HEK293 (cell line): ENCODE measurements around the gene CXorf38.

Experiments
- TCF7L2 ChIP-seq: IDR thresholded peaks from 2 replicates; pipeline ENCODE4 v1.6.1; 2011; ENCODE audit warnings: low read depth, mild to moderate bottlenecking, inconsistent platforms, low read length, moderate library complexity, borderline replicate concordance
- ZNF223 ChIP-seq: fragments of 450-650 bp; formaldehyde crosslinking; IDR thresholded peaks from 2 replicates; pipeline ENCODE4 v1.5.1; 2016; ENCODE audit warnings: missing biosample characterization, missing genetic modification characterization
- ZNF23 ChIP-seq: fragments of 450-650 bp; formaldehyde crosslinking; IDR thresholded peaks from 2 replicates; pipeline ENCODE4 v1.5.1; 2016; ENCODE audit warnings: missing biosample characterization, missing genetic modification characterization, borderline replicate concordance
- ZNF837 ChIP-seq: fragments of 450-650 bp; formaldehyde crosslinking; IDR thresholded peaks from 2 replicates; pipeline ENCODE4 v1.5.1; 2016; ENCODE audit warnings: missing biosample characterization, missing genetic modification characterization
- ZNF843 ChIP-seq: fragments of 450-650 bp; formaldehyde crosslinking; IDR thresholded peaks from 2 replicates; pipeline ENCODE4 v1.5.1; 2016; ENCODE audit warnings: missing biosample characterization, missing genetic modification characterization
- TF ChIP-seq, protein P1 (sequence below): fragments of 450-650 bp; formaldehyde crosslinking; IDR thresholded peaks from 2 replicates; pipeline ENCODE4 v1.5.1; 2017; ENCODE audit warnings: missing biosample characterization, missing genetic modification characterization
- TF ChIP-seq, protein P2 (sequence below): fragments of 450-650 bp; formaldehyde crosslinking; IDR thresholded peaks from 2 replicates; pipeline ENCODE4 v1.5.1; 2016; ENCODE audit warnings: missing biosample characterization, missing genetic modification characterization
- TF ChIP-seq, protein P3 (sequence below): fragments of 450-650 bp; formaldehyde crosslinking; IDR thresholded peaks from 2 replicates; pipeline ENCODE4 v1.5.1; 2016; ENCODE audit warnings: missing biosample characterization, missing genetic modification characterization, low read depth

GRCh38 chrX:40644176-40644575, 3.2 kb downstream of the CXorf38 start:
- TF ChIP-seq ZNF223 (tag by site-specific recombination): no peak
- TF ChIP-seq ZNF23 (tag by site-specific recombination): no peak
- TF ChIP-seq, protein P1, sequence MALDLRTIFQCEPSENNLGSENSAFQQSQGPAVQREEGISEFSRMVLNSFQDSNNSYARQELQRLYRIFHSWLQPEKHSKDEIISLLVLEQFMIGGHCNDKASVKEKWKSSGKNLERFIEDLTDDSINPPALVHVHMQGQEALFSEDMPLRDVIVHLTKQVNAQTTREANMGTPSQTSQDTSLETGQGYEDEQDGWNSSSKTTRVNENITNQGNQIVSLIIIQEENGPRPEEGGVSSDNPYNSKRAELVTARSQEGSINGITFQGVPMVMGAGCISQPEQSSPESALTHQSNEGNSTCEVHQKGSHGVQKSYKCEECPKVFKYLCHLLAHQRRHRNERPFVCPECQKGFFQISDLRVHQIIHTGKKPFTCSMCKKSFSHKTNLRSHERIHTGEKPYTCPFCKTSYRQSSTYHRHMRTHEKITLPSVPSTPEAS (tag by site-specific recombination): no peak
- TF ChIP-seq, protein P2, sequence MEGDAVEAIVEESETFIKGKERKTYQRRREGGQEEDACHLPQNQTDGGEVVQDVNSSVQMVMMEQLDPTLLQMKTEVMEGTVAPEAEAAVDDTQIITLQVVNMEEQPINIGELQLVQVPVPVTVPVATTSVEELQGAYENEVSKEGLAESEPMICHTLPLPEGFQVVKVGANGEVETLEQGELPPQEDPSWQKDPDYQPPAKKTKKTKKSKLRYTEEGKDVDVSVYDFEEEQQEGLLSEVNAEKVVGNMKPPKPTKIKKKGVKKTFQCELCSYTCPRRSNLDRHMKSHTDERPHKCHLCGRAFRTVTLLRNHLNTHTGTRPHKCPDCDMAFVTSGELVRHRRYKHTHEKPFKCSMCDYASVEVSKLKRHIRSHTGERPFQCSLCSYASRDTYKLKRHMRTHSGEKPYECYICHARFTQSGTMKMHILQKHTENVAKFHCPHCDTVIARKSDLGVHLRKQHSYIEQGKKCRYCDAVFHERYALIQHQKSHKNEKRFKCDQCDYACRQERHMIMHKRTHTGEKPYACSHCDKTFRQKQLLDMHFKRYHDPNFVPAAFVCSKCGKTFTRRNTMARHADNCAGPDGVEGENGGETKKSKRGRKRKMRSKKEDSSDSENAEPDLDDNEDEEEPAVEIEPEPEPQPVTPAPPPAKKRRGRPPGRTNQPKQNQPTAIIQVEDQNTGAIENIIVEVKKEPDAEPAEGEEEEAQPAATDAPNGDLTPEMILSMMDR (tag by site-specific recombination): no peak
- TF ChIP-seq ZNF843 (tag by site-specific recombination): no peak
- TF ChIP-seq, protein P3, sequence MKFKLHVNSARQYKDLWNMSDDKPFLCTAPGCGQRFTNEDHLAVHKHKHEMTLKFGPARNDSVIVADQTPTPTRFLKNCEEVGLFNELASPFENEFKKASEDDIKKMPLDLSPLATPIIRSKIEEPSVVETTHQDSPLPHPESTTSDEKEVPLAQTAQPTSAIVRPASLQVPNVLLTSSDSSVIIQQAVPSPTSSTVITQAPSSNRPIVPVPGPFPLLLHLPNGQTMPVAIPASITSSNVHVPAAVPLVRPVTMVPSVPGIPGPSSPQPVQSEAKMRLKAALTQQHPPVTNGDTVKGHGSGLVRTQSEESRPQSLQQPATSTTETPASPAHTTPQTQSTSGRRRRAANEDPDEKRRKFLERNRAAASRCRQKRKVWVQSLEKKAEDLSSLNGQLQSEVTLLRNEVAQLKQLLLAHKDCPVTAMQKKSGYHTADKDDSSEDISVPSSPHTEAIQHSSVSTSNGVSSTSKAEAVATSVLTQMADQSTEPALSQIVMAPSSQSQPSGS: no peak
- no peak for TF ChIP-seq TCF7L2
- no peak for TF ChIP-seq ZNF837 (tag by site-specific recombination)
